Keratinocyte (primary cell): ENCODE data around the gene ARVCF.

ENCODE experiments used
- EZH2 ChIP-seq: IDR thresholded peaks from one replicate; pipeline ENCODE4 v1.6.1; 2012; ENCODE audit warnings: inconsistent platforms, mild to moderate bottlenecking, low read length, moderate library complexity
- TF ChIP-seq, protein P1 (sequence below), 3 experiments: IDR thresholded peaks in 1 of 3; conservative IDR thresholded peaks in 1 of 3; optimal IDR thresholded peaks in 1 of 3; 2 replicates in 2 of 3; 3 replicates in 1 of 3; pipeline versions ENCODE3 to v1.5.1; 2011; ENCODE audit warnings: low read length in 3 of 3, mild to moderate bottlenecking in 3 of 3, moderate library complexity in 2 of 3, control low read depth in 1 of 3, inconsistent platforms in 1 of 3; ENCODE audit not compliant: insufficient read depth in 2 of 3; ENCODE audit errors: extremely low read depth in 1 of 3

DNA sequence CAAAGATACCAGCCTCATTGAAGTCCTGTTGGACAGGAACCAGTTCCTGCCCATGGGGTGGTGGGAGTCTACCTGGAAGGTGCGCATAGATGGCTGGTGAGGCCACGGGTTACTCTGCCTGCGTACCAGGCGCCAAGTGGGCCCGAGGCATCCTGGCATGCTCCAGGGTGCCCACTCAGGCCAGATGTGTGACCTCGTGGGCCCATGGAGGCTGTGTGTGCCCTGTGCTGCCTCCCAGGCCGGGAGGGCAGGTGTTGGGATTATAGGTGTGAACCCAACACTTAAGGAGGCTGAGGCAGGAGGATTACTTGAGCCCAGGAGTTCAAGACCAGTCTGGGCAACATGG lies 27.3 kb upstream of the ARVCF start:
- TF ChIP-seq, protein P1, sequence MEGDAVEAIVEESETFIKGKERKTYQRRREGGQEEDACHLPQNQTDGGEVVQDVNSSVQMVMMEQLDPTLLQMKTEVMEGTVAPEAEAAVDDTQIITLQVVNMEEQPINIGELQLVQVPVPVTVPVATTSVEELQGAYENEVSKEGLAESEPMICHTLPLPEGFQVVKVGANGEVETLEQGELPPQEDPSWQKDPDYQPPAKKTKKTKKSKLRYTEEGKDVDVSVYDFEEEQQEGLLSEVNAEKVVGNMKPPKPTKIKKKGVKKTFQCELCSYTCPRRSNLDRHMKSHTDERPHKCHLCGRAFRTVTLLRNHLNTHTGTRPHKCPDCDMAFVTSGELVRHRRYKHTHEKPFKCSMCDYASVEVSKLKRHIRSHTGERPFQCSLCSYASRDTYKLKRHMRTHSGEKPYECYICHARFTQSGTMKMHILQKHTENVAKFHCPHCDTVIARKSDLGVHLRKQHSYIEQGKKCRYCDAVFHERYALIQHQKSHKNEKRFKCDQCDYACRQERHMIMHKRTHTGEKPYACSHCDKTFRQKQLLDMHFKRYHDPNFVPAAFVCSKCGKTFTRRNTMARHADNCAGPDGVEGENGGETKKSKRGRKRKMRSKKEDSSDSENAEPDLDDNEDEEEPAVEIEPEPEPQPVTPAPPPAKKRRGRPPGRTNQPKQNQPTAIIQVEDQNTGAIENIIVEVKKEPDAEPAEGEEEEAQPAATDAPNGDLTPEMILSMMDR (optimal IDR thresholded peaks at IDR 0.05 in 1 of 3, IDR thresholded peaks at IDR 0.05 in 1 of 3, conservative IDR thresholded peaks at IDR 0.05 in 1 of 3; ENCODE audit: extremely low read depth in 1 of 3, insufficient read depth in 2 of 3, low read length in 3 of 3), result no peak
- TF ChIP-seq EZH2, result no peak
